ENCODE data around the gene SUSD1.

SUSD1 gene

GRCh38 chr9:112020680-112021596 is 154.2 kb downstream of the SUSD1 start:
- no peak for TF ChIP-seq CTCF (IDR thresholded peaks at IDR 0.05; ENCODE audit: control extremely low read depth, extremely low read depth, low read depth, missing control alignments)
- ChIA-PET CTCF (interaction anchor here (0.6 to 2.5 kb wide), 9 partner anchors 8 to 101 kb away, joined by 3 to 12 read pairs (median 3); no protein-coding TSS in a partner anchor), POLR2A (no interaction called here)
- DNase-seq (ENCODE audit: extremely low spot score): peak; percentile 31

- POLR2A ChIA-PET: no interaction called here
- no peak for TF ChIP-seq CTCF (IDR thresholded peaks at IDR 0.05; ENCODE audit: control extremely low read depth, extremely low read depth, low read depth, missing control alignments)
- DNase-seq (ENCODE audit: extremely low spot score): no peak
- CTCF ChIA-PET: interaction anchor here (1.1 to 2.2 kb wide), 5 partner anchors 14 to 258 kb away, joined by 3 to 9 read pairs (median 4); no protein-coding TSS in a partner anchor
These were observed 157.2 kb downstream of the SUSD1 start for GRCh38 chr9:112017878-112018277.

- CTCF ChIA-PET: interaction anchor here (0.8 to 3.2 kb wide), 7 partner anchors 13 to 82 kb away, joined by 3 to 16 read pairs (median 5); no protein-coding TSS in a partner anchor
- no peak for DNase-seq (ENCODE audit: extremely low spot score)
These were observed 159.4 kb downstream of the SUSD1 start for GRCh38 chr9:112015736-112016135.

GRCh38 chr9:112015149-112015548 is 159.9 kb downstream of the SUSD1 start:
- POLR2A ChIA-PET: no interaction called here
- CTCF ChIA-PET: interaction anchor here (0.8 to 4.5 kb wide), 8 partner anchors 13 to 83 kb away, joined by 3 to 25 read pairs (median 6); no protein-coding TSS in a partner anchor
- DNase-seq (ENCODE audit: extremely low spot score): no peak
- TF ChIP-seq CTCF (IDR thresholded peaks at IDR 0.05; ENCODE audit: control extremely low read depth, extremely low read depth, low read depth, missing control alignments): no peak

More at GRCh38 chr9:112015736-112016135, 159.4 kb downstream of the SUSD1 start:
- TF ChIP-seq CTCF (IDR thresholded peaks at IDR 0.05; ENCODE audit: control extremely low read depth, extremely low read depth, low read depth, missing control alignments): no peak
- POLR2A ChIA-PET: no interaction called here

- ChIA-PET POLR2A (interaction anchor here (1.1 kb wide), 1 partner anchor 18 kb away, joined by 3 read pairs; no protein-coding TSS in a partner anchor), CTCF (interaction anchor here (0.7 to 4.5 kb wide), 10 partner anchors 9 to 61 kb away, joined by 3 to 25 read pairs (median 4); no protein-coding TSS in a partner anchor)
- TF ChIP-seq CTCF (IDR thresholded peaks at IDR 0.05; ENCODE audit: control extremely low read depth, extremely low read depth, low read depth, missing control alignments): no peak
These were observed 161.8 kb downstream of the SUSD1 start for GRCh38 chr9:112013266-112013665.

GRCh38 chr9:112012026-112012902 is 162.8 kb downstream of the SUSD1 start:
- DNase-seq (ENCODE audit: extremely low spot score): peak; percentile 65
- TF ChIP-seq CTCF (IDR thresholded peaks at IDR 0.05; ENCODE audit: control extremely low read depth, extremely low read depth, low read depth, missing control alignments): no peak
- POLR2A ChIA-PET: interaction anchor here (0.5 to 1.1 kb wide), 2 partner anchors 16 to 42 kb away, joined by 3 to 5 read pairs; no protein-coding TSS in a partner anchor
- CTCF ChIA-PET: interaction anchor here (0.9 to 4.5 kb wide), 12 partner anchors 9 to 62 kb away, joined by 3 to 25 read pairs (median 4); no protein-coding TSS in a partner anchor

More at GRCh38 chr9:112013266-112013665, 161.8 kb downstream of the SUSD1 start:
- no peak for DNase-seq (ENCODE audit: extremely low spot score)
